ENCODE data around the gene KSR1.

DNA sequence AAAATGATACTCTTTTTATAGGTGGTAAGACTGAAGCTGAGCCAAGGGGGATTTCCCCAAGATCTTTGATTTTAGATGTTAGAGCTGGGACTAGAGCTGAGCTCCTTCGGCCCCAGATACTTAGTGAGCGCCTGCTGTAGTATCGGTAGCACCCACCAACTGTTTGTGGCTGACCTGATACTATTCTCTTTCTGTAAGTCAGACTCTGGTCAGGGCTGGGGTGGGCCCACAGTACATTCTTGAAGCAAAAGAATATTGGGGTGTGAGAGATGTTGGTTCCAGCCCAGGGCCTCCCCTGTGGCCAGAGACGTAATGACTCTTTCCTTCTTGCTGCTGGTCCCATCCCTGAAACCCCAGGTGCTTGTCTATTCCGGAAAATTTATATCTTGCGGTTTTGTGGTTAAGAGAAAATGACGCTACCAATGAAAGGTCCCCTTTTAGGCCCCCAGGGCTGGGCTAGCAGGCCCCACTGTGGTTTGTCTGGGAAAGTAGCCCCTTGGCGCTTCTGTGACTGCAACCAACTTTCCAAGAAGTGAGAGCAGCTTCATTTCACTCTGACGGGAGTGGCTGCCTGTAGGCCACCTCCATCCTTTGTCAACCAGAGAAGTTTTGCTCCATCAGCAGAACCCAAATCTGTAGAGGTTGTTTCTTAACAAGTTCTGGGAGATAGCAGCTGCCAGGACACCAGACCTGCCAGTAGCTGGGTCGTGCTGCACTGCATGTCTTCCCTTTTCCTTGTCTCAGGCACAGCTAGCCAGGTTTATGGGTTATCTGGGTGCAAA is 88.3 kb downstream of the KSR1 start:
- TF ChIP-seq, protein P1, sequence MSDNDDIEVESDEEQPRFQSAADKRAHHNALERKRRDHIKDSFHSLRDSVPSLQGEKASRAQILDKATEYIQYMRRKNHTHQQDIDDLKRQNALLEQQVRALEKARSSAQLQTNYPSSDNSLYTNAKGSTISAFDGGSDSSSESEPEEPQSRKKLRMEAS (IDR thresholded peaks at IDR 0.05; ENCODE audit: low read depth), result no peak
- TF ChIP-seq, protein P2, sequence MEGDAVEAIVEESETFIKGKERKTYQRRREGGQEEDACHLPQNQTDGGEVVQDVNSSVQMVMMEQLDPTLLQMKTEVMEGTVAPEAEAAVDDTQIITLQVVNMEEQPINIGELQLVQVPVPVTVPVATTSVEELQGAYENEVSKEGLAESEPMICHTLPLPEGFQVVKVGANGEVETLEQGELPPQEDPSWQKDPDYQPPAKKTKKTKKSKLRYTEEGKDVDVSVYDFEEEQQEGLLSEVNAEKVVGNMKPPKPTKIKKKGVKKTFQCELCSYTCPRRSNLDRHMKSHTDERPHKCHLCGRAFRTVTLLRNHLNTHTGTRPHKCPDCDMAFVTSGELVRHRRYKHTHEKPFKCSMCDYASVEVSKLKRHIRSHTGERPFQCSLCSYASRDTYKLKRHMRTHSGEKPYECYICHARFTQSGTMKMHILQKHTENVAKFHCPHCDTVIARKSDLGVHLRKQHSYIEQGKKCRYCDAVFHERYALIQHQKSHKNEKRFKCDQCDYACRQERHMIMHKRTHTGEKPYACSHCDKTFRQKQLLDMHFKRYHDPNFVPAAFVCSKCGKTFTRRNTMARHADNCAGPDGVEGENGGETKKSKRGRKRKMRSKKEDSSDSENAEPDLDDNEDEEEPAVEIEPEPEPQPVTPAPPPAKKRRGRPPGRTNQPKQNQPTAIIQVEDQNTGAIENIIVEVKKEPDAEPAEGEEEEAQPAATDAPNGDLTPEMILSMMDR (IDR thresholded peaks at IDR 0.05), result no peak
